Activated T-cell treated with anti-CD3 and anti-CD28 coated beads for 24 hours (primary cell): ENCODE results near the gene HOXB1.
"Not testable (repeated sequence)": the region's sequence is repeated elsewhere in the genome, so short reads cannot be mapped to it uniquely, and the experiment has no call there.

Experiments
- DNase-seq: peaks from one replicate; pipeline ENCODE4 v3.0.0-alpha.2; 2020; ENCODE audit warnings: low read depth

The HOXB1 gene

DNA sequence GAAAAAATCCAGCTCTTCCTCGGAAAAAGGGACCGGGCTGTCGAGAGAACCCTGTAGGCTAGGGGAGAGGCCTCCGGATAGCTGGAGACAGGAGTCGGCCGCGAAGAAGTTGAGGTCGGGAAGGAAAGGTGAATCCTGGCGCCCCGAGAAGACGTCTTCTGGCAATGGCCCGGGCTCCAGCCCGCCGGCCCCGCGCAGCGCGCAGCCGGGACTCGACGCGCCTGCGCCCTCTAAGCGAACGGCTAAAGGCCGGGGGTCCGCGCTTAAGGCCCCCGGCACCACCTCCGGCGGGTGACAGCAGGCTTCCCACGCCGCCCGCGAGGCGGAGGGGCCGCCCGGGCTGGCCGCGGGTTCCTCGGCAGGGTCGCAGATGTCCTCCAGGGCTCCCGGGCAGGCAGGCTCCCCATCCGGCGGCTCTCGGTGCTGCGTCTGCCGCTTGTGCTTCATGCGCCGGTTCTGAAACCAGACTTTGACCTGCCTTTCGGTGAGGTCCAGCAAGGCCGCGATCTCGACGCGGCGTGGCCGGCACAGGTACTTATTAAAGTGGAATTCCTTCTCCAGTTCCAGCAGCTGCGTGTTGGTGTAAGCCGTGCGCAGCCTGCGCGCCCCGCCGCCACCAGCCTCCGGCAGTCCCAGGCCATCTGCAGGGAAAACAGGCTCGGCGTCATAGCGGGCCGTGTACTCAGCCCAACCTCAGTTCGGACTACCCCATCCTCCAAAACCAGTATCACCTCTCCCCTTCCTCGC lies 12.5 kb upstream of the HOXB1 start:
- peak; percentile 48 for DNase-seq

GRCh38 chr17:48542698-48543106 lies 11.9 kb upstream of the HOXB1 start:
- DNase-seq = no peak

- no peak for DNase-seq
Measured at GRCh38 chr17:48542114-48542656, 11.4 kb upstream of the HOXB1 start.

- DNase-seq = peak; percentile 18
Measured at GRCh38 chr17:48541577-48542113, 10.8 kb upstream of the HOXB1 start.

- no peak for DNase-seq
Measured at GRCh38 chr17:48541036-48541576, 10.3 kb upstream of the HOXB1 start.

GRCh38 chr17:48540213-48540612 lies 9.4 kb upstream of the HOXB1 start:
- DNase-seq = no peak

DNA sequence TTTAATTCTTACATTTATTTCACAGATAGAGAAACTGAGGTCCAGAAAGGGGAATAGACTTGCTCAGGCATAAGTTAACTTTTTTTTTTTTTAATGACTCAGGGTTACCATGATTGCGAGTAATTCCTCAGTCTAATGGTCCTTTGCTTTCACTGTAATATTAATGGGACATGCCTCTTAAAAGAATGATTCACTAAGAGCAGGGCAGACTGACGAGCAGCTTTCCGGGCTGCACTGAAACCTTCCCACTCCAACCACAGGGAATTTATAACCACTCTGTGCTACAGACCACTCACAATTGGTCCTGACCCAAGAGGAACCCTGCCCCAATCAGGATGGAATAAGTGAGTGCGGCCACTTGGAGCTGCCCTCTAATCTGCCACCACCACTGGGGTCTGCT lies 8.4 kb upstream of the HOXB1 start:
- no peak for DNase-seq

DNA sequence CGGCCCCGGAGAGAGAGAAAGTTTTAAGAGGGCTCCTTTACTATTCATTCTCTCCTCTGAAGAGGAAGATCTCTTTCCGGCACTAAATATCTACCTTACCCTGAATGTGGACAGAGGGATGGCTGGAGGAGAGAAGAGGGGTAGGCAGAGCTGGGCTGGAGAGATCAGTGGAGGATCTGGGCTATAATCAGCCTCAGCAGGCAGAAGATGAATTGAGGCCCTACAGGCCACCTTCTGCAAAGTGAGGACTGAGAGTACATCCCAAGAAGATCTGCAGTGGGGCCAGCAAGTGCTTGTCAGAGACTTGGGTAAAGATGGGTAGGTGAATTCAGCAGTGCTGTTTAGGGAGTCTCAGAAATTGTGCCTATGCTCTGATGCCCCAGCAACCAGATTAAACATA lies 6.5 kb upstream of the HOXB1 start:
- no peak for DNase-seq

DNA sequence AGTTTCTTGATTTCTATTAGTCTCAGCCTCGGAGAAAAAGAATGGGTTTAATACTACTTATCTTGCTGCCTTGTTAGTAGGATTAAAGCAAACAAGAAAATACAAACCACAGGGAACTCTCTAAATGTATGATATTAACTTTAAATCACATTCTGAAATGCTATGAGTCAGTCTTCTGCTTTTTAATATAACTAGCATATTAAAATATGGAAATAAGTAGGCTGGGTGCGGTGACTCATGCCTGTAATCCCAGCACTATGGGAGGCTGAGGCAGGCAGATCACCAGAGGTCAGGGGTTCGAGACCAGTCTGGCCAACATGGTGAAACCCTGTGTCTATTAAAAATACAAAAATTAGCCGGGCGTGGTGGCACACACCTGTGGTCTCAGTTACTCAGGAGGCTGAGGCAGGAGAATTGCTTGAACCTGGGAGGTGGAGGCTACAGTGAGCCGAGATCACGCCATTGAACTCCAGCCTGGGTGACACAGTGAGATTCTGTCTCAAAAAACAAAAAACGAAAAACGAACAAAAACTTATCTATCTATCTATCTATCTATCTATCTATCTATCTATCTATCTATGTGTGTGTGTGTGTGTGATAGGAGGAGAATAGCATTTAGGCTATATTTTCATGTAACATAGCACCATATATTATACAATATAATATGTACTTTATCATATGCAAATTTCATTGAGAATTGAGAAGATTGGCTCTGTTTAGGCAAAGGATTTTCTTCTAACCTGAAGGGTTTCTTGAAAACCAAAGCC lies 5.2 kb upstream of the HOXB1 start:
- DNase-seq = not testable (repeated sequence)

GRCh38 chr17:48532261-48532660 lies 1.4 kb upstream of the HOXB1 start:
- no peak for DNase-seq

DNA sequence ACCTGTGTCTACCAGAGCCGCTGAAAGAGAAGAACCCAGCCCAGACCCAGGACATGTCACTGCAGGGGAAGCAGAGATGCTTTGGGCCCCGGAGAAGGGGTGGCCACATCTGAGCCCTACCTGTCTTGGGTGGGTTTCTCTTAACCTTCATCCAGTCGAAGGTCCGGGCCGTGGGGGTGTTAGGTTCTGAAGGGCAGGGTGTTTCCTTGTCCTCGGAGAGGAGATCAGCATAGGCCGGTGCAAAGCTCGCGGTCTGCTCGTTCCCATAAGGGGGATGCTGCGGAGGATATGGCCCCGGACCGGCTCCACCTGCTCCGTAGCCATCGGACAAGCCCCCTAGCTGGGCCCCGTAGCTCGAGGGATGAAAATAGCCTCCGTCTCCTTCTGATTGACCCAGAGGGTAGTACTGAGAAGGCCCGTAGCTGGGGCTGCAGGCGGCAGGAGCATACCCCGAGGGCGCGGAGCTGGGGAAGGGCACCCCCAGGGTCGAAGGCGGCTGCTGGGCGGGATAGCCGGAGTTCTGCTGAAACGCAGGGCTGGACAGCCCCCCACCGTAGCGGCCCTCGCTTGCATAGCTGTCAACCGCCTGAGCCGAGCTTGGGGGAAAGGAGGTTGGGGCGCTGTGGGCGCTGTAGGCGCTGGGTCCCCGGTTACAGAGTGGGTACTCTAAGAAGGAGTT lies 464 bp downstream of the HOXB1 start:
- no peak for DNase-seq

DNA sequence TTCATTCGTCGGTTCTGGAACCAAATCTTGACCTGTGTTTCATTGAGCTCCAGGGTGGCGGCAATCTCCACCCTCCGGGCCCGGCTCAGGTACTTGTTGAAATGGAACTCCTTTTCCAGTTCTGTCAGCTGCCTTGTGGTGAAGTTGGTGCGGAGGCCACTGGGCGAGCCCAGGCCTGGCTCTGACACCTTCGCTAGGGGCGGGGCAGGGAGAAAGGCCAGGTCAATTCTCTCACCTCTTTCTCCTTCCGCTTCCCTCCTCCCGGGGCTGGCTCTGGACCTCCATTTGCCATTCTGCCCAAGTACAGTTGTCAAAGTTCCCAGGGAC lies 1.2 kb downstream of the HOXB1 start:
- no peak for DNase-seq

DNA sequence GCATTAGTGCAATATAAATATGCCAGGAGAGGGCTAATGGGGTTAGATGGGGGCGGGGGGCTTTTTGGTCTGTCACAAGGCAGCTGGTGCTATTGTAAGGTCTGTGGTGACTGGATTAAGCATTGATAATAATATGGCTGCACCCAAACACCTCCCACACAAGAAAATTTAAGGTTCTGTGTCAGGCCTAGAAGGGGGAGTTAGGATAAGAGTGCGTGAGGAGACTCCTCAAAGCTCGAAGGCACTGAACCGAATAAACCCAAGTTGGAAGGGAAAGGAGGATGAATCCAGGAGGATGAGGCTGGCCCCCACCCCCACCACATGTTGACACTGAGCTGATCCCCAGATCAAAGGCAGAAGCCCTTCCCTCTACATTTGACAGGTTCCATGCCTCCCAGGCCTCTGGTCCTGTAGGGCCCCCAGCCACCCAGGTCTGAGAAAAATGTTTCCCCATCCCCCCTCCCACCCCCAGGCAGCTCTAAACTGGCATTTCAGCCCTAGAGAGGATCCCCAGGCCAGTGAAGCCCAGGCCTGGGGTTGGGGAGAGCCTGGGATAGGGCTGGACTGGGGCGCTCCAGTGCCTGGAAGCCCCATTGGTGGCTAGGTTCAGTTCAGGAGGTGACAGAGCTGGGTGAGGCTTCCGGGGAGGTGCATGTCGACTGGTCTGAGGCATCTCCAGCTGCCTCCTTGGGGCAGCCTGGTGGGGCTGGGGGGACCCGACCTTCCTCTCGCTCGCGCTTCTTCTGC lies 1.7 kb downstream of the HOXB1 start:
- DNase-seq = no peak

GRCh38 chr17:48528153-48528935 lies 2.5 kb downstream of the HOXB1 start:
- DNase-seq = no peak

GRCh38 chr17:48527547-48527932 lies 3.3 kb downstream of the HOXB1 start:
- DNase-seq = no peak

DNA sequence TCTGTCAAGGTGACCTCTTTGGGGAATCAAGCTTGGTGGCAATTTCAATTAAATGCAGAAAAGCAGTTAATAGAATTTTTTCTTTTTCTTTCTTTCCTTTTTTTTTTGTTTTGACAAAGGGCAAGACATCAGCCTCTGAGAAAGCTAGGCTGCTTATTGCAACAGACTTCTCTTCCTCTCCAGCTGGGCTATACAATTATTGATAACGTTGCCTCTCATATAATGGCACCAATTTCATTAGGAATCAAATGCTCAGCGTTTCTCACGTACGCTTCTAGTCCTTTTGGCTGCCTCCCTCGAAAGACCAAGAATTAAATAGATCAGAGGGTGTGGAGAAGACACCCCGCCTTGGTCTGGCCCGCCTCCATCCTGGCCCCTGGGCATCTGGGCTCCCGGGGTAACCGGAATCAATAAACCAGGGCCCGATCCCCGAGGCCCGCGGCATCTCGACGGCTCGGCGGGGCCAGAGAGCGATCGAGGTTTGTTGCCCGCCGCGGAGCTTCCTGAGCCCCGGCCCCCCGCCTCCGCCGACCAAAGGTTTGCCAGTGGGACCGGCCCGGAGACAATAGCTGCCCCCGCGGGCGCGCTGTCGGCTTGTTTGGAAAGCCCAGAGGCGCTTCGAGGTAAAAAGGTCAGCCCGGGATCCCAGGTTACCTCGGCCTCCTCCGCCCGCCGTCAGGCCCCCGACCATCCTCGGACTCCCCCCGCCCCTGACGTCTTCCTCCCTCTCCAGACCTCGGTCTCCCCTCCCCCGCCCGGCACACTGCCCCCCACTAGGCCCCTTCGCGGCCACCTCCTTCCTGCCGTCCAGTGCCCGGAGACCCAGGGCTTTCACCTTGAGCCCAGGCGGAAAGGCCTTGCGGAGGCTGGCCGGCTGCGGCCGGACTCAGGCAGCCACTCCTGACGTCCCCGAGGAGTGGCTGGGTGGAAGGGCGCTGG lies 3.9 kb downstream of the HOXB1 start:
- DNase-seq = no peak

DNA sequence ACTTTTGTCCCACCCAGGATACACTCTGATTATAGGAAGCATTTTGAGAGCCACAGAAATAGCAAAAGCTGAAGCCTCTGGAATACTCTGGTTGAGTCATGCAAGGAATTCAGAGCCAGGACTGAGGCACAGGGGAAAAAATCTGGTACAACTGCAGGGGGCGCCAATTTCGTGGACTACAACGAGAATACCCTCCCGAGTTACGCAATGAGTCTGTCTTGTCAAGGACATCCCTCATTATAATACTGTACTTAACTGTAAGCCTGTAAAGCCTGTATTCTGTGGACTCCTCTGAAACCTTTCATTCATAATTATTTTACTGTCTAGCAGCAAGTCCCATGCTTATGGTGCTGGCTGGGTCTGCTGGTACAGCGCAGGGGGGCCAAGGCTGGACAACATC lies 7.8 kb downstream of the HOXB1 start:
- no peak for DNase-seq

GRCh38 chr17:48522031-48522653 lies 8.7 kb downstream of the HOXB1 start:
- no peak for DNase-seq

DNA sequence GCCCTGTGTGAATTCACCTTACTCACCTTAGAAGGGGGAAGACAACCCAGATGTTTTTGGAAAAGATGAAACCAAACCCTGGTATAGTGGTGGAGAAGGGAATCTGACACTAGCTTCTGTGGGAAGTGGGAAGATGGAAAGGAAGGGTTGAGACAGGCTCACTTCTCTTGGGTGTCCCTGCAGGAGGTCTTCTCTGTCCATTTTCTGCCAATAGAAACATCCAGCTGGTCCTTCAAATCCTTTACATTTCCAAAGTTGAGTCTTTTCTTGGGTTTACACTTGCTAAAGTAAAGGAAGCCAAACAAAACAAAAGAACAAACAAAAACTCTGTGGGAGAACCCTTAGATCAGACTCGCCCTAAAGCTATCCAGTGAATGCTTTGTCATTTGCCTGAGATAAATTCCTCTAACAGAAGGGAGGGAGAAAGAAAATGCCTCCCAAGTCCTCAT lies 10.2 kb downstream of the HOXB1 start:
- no peak for DNase-seq
